GM19463 (cell line): Measurements from ENCODE around the gene ERICH6B.

ENCODE experiments used
- ATAC-seq: cut with Tn5 transposase; IDR thresholded peaks from one replicate; pipeline ENCODE4 v1.9.1; 2021; ENCODE audit warnings: mild to moderate bottlenecking, moderate library complexity; ENCODE audit not compliant: unreplicated experiment

ERICH6B gene

DNA sequence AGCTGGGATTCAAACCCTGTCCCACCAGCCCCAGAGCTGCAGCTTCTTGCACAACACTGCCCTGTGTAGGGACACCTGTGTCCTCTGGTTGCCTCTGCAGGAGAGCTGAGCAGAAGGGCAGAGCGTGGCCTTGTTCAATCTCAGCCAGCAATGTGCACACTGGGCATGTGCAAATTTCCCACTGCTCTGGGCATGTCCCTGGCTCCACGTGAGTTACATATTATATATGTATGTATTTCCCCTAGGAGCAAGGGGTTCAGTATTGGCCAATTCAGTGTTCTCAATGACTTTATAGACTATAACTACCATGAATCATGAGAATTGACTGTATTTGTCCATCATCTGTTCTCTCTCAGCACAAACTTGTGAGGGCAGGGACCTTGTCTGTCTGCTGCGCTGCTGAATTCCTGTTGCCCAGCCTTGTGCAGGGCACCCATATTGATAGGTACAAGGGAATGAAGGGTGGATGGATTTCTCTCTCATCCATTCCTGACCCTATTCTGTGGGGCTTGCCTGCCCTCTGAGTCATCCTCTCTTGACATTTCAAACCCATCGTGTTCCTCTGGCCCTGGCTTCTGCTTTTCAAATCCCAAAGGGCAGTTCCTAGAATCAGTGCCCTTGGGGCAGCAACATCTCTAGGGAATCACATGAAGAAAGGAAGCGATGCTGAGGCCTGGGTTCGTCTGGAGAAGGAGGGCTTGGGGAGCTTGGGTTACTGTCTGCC, 69.7 kb downstream of the ERICH6B start:
- no peak for ATAC-seq

DNA sequence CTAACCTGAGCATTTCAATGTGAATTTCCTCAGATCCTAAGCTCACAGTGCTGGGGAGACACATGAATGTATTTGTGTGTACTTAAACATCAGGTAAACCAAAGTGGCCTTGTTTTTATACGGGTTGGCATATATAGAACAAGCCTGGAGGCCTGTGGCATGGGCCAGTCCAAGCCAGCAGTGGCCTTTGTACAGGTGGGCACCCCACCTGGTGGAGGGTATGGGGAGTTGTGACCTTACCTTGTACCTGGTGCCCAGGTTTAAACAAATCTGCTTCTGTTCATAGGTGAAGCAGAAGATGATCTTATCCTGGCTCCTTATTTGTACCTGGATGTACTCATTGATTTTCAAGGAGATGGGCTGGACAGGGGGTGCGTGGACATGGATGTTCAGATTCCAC, 71.0 kb downstream of the ERICH6B start:
- ATAC-seq = no peak

DNA sequence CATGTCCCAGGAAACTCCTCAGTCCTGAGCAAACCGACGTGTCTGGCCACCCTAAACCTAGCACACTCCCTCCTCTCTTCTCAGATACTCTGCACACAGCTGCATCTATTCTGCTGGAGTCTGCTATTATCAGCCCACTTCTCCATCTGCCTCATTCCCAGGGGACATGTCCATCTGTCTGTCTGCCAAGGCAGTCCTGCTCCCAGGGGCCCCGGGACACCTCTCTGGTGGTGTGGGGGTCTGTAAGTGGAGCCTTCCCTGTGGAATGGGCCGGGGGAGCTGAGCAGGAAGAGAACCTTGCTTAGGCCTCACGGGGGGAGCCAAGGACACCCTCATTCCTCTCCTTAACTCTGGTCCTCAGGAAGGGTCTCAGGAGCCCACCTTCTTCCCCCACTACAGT, 72.7 kb downstream of the ERICH6B start:
- no peak for ATAC-seq

DNA sequence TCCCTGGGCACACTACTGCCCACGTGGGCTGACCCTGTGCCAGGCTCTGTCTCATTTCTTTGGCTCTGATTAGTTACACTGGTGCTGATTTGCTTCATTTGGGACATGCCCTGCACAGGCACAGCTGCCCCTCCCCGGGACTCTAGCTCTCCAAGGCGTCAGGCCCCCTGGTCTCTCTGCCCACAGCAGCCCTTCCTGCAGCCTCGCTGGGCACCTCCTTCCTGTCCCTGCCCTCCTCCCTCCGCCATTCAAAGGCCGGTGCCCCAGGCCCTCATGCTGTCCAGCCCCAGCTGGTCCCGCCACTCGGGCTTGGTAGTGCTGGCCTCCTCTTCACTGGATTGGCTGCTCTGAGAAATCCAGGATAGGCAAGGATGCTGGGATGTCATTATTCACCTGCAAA, 73.1 kb downstream of the ERICH6B start:
- ATAC-seq = no peak

DNA sequence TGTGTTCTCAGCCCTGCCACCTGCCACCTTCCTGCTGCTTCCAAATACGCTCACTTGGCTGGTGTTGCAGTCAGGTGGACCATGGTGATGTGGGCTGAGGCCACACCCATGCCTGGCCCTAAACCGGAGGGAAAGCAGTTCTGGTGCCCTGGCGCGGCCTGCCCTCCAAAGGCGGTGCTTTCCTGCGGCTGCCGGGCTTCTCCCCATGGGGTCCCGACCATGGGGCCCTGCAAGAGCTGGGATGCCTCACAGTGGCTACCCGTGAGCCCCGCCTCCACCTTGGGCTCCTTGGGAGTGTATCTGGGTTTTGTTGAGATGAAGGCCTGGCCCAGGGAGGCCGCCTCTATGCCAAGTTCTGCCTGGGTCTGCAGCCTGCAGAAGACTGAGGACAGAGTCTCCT, 73.7 kb downstream of the ERICH6B start:
- ATAC-seq = no peak

- no peak for ATAC-seq
Observed at GRCh38 chr13:45540864-45541263, 74.7 kb downstream of the ERICH6B start.

GRCh38 chr13:45540195-45540594, 75.3 kb downstream of the ERICH6B start:
- ATAC-seq = no peak

DNA sequence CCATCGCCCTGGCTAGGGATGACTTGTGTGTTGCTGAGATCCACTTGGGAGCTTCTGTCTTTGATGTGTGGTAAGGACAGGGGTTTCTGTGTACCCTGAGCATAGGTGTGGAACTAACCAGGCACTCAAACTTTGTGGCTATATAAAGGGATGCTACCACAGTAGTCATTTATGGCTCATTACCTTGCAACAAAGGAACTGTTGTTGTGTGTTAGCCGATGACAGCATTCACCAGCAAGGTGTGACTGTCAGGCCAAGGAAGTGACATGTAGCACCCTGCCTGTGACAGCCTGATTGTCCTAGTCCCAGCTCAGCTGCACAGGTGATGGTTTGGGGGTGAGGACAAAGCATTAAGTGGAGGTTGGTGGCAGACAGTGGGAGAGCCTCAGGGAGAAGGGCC, 77.2 kb downstream of the ERICH6B start:
- ATAC-seq = peak; percentile 84

GRCh38 chr13:45537516-45537915, 78.0 kb downstream of the ERICH6B start:
- ATAC-seq = no peak

DNA sequence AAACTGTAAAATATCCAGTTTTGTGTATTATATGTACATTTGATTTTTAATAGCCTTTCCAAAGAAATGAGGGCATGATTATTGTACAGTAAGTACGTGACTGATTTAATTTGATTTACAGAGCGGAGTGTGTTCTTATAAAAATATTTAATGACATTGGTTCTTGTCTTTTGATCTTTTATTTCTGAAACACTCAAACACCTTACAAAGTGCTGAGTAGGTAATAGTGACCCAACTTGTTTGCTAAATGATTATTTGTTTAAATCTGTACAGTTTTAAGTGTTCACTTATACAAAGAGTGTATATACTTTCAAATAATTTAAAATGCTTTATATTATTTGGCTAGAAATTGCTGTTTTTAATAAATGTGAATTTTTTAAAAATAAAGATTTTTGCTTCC, 79.3 kb downstream of the ERICH6B start:
- no peak for ATAC-seq

GRCh38 chr13:45534604-45535003, 80.9 kb downstream of the ERICH6B start:
- ATAC-seq = no peak

DNA sequence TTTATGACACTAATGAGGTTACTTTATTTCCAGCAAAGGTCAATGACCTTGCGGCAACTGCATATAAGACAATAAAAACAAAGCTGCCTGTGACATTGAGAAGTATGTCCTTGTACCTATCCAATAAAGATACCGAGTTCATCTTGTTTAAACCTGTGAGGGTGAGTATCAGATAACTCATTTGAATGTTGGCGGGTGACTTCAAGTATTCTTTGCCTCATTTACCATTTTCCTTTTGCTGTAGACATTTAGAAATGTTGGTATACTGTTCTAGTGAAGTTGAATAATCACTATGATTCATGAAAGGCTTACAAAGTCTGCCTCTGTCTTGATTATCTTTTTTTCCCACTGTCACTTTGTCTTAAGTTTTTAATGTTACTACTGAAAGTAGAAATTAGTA, 85.8 kb downstream of the ERICH6B start:
- ATAC-seq = no peak

GRCh38 chr13:45527699-45528462, 87.7 kb downstream of the ERICH6B start:
- ATAC-seq = no peak

GRCh38 chr13:45522571-45522970, 93.0 kb downstream of the ERICH6B start:
- no peak for ATAC-seq

GRCh38 chr13:45521297-45521696, 94.2 kb downstream of the ERICH6B start:
- ATAC-seq = no peak

GRCh38 chr13:45519493-45519892, 96.0 kb downstream of the ERICH6B start:
- ATAC-seq = no peak

- ATAC-seq = no peak
Observed at GRCh38 chr13:45518525-45519245, 96.9 kb downstream of the ERICH6B start.

GRCh38 chr13:45516757-45517156, 98.8 kb downstream of the ERICH6B start:
- no peak for ATAC-seq

GRCh38 chr13:45512098-45512496, 103.4 kb downstream of the ERICH6B start:
- ATAC-seq = no peak

DNA sequence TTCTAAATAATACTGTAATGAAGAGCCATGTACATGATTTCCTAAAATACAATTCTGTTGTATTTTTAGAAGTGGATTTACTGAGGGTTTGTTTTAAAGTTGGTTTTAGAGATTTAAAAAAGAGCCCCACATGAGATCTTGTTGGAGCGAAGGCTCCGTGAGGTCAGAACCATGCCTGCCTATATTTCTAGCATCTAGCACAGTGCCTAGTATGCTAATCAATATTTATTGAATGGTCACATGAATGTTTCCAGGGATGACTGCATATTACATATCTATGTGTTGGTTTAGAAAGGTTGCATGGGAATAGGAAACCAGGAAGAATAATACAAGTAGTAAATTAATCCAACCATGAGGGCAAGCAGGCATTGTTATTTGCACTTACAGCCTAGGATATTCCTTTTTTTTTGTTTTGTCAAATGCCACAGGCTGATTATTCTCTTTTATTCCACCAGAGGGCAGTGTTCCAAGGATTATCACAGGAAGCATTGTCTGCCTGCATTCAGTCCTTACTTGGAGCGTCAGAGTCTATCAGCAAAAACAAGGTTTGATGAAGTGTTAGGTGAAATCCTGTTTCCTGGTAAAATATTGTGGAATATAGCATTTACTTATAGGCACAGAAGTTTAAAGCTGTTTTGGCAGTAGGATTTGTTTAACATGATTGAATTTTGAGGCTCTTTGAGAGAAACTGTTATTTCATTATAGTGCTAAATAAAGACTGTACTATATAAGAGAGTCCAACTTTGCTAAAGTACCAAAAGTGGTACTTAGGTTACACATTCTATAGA, 104.0 kb downstream of the ERICH6B start:
- no peak for ATAC-seq

DNA sequence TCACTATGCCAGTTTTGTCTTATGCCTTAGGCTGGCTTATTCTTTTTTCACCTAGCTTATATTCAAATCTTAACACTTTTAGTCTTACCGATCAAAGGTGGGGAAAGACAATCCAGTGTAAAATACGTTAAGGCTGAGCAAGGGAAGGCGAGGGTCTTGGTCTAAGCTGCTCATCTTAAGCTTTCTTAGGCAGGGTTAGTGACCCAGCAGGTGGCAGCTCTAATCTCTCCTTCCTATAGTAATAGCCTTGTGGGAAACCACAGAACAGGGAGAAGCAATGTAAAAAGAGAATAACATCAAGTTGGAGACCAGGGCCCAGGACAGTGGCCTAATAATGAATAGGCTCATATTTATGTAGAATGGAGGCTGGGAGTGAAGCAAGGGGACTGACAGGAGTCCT, 104.9 kb downstream of the ERICH6B start:
- no peak for ATAC-seq
